Measurements from ENCODE around the gene ZNF236.

DNA sequence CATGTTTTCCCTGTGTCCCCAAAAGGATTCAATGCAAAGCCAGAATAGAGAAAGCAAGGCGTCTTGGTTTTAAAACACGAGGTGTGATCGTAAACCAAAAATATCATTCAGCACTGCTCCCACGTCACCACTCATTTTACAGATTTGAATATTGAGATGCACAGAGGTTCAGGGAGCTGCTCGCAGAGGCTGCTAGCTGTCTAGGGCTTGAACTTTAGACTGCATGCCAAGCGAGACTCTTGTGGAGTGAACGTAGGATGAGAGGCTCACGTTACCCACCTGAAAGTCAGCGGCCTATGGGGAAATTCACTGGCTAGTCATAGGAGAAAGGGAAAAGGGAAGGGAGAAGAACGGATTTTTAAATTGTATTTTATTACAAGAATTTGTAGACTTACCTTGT lies 180.1 kb downstream of the ZNF236 start:
- TF ChIP-seq, protein P1, sequence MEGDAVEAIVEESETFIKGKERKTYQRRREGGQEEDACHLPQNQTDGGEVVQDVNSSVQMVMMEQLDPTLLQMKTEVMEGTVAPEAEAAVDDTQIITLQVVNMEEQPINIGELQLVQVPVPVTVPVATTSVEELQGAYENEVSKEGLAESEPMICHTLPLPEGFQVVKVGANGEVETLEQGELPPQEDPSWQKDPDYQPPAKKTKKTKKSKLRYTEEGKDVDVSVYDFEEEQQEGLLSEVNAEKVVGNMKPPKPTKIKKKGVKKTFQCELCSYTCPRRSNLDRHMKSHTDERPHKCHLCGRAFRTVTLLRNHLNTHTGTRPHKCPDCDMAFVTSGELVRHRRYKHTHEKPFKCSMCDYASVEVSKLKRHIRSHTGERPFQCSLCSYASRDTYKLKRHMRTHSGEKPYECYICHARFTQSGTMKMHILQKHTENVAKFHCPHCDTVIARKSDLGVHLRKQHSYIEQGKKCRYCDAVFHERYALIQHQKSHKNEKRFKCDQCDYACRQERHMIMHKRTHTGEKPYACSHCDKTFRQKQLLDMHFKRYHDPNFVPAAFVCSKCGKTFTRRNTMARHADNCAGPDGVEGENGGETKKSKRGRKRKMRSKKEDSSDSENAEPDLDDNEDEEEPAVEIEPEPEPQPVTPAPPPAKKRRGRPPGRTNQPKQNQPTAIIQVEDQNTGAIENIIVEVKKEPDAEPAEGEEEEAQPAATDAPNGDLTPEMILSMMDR (IDR thresholded peaks at IDR 0.05; ENCODE audit: insufficient read depth, low read length, poor library complexity, severe bottlenecking) = no peak
- TF ChIP-seq EZH2phosphoT487 (conservative IDR thresholded peaks at IDR 0.05; ENCODE audit: low read length) = no peak

All from SU-DHL-6 (cell line).